ENCODE measurements around the gene BHLHE23. TPM values are rescaled to one million over a fixed set of nuclear protein-coding genes. Genes with fewer than 3 reads are reported as not detected.

The BHLHE23 gene
- total and polyA plus RNA-seq, 12 donors: 0.03 TPM; not detected in 11

- peaks cover 0 to 55% (median 29%) of the 10 kb centered on the region in 7 donors for H3K27me3 ChIP-seq
- WGBS, 2 donors: 88 to 89% methylated on average over 13 of the region's 13 CpGs
- H3K4me1 ChIP-seq: peaks cover 0 to 3% (median 0%) of the 10 kb centered on the region in 9 donors
- no peak overlapping the region for H3K4me3 ChIP-seq
- peaks cover 0 to 7% (median 0%) of the 10 kb centered on the region in 11 donors for H3K9me3 ChIP-seq
- H3K36me3 ChIP-seq: no peaks in the 10 kb centered on the region
- peak in 1 of 2 donors; percentile 1 for DNase-seq
- no peak overlapping the region for H3K27ac ChIP-seq
- intact Hi-C loops (cut with DNase I): loop anchor here in 1 of 10 donors (10.0 kb wide), 1 partner anchor 333 kb away; no protein-coding TSS in a partner anchor
- ATAC-seq: no peak
- TF ChIP-seq, protein P1, sequence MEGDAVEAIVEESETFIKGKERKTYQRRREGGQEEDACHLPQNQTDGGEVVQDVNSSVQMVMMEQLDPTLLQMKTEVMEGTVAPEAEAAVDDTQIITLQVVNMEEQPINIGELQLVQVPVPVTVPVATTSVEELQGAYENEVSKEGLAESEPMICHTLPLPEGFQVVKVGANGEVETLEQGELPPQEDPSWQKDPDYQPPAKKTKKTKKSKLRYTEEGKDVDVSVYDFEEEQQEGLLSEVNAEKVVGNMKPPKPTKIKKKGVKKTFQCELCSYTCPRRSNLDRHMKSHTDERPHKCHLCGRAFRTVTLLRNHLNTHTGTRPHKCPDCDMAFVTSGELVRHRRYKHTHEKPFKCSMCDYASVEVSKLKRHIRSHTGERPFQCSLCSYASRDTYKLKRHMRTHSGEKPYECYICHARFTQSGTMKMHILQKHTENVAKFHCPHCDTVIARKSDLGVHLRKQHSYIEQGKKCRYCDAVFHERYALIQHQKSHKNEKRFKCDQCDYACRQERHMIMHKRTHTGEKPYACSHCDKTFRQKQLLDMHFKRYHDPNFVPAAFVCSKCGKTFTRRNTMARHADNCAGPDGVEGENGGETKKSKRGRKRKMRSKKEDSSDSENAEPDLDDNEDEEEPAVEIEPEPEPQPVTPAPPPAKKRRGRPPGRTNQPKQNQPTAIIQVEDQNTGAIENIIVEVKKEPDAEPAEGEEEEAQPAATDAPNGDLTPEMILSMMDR (IDR thresholded peaks at IDR 0.05): no peak
Observed at GRCh38 chr20:63051186-63051860, 44.6 kb upstream of the BHLHE23 start.

DNA sequence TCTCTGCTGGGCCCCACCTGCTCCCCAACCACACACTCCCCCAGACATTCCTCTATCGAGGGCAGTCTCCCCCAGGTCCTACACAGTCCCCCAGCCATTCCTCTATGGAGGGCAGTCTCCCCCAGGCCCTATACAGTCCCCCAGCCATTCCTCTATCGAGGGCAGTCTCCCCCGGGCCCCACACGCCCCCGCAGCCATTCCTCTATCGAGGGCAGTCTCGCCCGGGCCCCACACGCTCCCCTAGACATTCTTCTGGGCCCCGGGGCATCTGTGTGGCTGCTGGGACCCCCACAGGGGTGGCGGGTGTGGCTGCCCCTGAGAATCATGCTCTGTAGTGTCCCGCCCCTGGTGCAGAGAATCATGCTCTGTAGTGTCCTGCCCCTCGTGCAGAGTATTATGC is 43.6 kb upstream of the BHLHE23 start:
- DNase-seq: peak in 1 of 2 donors; percentile 1

DNA sequence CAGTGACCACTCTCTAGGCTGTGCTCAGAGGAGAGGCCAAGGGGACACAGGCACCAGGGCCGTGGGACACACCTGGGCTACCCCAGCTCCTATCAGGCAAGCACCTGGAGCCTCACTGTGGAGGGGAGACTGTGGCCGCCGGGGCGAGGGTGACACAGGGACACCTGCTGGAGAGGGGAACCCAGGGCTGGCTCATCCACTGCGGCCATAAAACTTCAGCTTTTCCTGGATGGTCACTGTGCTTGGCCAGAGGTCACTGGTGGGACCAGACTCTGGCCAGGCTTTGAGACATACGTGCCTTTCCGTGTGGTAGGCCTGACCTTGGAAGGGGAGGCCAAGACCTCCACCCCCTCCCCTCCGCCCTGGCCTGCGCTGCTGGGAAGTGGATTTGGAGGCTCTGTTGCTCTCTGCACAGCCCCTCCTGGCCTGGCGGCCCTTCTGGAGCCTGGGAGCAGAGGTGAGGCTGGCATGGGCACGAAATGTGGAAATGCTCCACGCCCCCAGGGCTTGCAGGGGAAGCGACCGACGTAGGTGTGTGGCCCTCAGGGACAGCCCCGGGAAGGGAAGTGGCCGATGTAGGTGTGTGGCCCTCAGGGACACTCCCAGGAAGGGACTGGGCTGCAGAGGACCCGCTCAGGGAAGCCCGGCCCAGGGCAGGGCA is 42.9 kb upstream of the BHLHE23 start:
- ATAC-seq: no peak
- Histone ChIP-seq H3K4me1 (no peaks in the 10 kb centered on the region), H3K27ac (no peak overlapping the region), H3K27me3 (peaks cover 0 to 57% (median 30%) of the 10 kb centered on the region in 7 donors), H3K4me3 (no peak overlapping the region), H3K9me3 (peaks cover 0 to 7% (median 0%) of the 10 kb centered on the region in 11 donors), H3K36me3 (no peaks in the 10 kb centered on the region)
- TF ChIP-seq, protein P1 (IDR thresholded peaks at IDR 0.05): no peak
- 87 to 91% methylated on average over 19 of the region's 19 CpGs for WGBS, 2 donors
- intact Hi-C loops (cut with DNase I): loop anchor here in 1 of 10 donors (10.0 kb wide), 1 partner anchor 335 kb away; no protein-coding TSS in a partner anchor
- DNase-seq: no peak

More for the DNA sequence above, 43.6 kb upstream of the BHLHE23 start:
- Histone ChIP-seq H3K27ac (no peak overlapping the region), H3K36me3 (no peaks in the 10 kb centered on the region), H3K4me1 (no peaks in the 10 kb centered on the region), H3K4me3 (no peak overlapping the region), H3K27me3 (peaks cover 0 to 56% (median 26%) of the 10 kb centered on the region in 7 donors), H3K9me3 (peaks cover 0 to 7% (median 0%) of the 10 kb centered on the region in 11 donors)
- intact Hi-C loops (cut with DNase I): loop anchor here in 1 of 10 donors (10.0 kb wide), 1 partner anchor 334 kb away; no protein-coding TSS in a partner anchor
- ATAC-seq: no peak
- 82 to 90% methylated on average over 13 of the region's 13 CpGs for WGBS, 2 donors
- TF ChIP-seq, protein P1 (IDR thresholded peaks at IDR 0.05): no peak

DNA sequence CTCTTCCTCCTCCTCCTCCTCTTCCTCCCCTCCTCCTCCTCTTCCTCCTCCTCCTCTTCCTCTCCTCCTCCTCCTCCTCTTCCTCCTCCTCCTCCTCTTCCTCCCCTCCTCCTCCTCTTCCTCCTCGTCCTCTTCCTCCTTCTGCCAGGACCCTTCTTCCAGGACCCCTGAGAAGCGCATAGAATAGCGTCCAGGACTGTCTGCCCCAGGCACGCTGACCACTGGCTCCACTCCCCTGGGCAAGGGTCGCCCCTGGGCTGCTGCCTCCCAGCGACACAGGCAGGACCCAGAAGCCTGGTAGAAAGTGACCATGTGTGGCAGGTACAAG is 42.4 kb upstream of the BHLHE23 start:
- DNase-seq (no peak), ATAC-seq (no peak)
- intact Hi-C loops (cut with DNase I): no loop called here
- Histone ChIP-seq H3K4me1 (no peaks in the 10 kb centered on the region), H3K36me3 (no peaks in the 10 kb centered on the region), H3K27ac (no peak overlapping the region), H3K9me3 (peaks cover 0 to 7% (median 0%) of the 10 kb centered on the region in 11 donors), H3K27me3 (peaks cover 0 to 57% (median 32%) of the 10 kb centered on the region in 7 donors), H3K4me3 (no peak overlapping the region)
- WGBS, 2 donors: 86 to 93% methylated on average over 5 to 6 of the region's 6 CpGs
- TF ChIP-seq, protein P1 (IDR thresholded peaks at IDR 0.05): no peak
